CD4-positive, alpha-beta T cell (primary cell): Measurements from ENCODE around the gene ENAH. TPM values are rescaled to one million over a fixed set of nuclear protein-coding genes. Genes with fewer than 3 reads are reported as not detected.
"Not testable (repeated sequence)": the region's sequence is repeated elsewhere in the genome, so short reads cannot be mapped to it uniquely, and the experiment has no call there.

Experiments used
- ATAC-seq: fragments of 200-7000 bp; cut with Tn5 transposase; one replicate; pipeline ENCODE4 v1.10.0; 2022; ENCODE audit warnings: mild to moderate bottlenecking; ENCODE audit not compliant: poor library complexity
- CTCF ChIA-PET: fragments of 350-600 bp; sonication (Branson Sonifier 250); formaldehyde crosslinking; loops from one replicate; lab custom pipeline; 2021; ENCODE audit warnings: antibody characterized with exemption, inconsistent platforms; lab: Charles Lee
- POLR2A ChIA-PET: fragments of 350-600 bp; sonication (Branson Sonifier 250); formaldehyde crosslinking; loops from one replicate; lab custom pipeline; 2021; ENCODE audit warnings: antibody characterized with exemption, inconsistent platforms; lab: Charles Lee
- DNase-seq, 14 experiments: peaks; one replicate each; pipeline ENCODE4 v3.0.0-alpha.2; 2013 to 2020; ENCODE audit warnings: mixed read lengths in 2 of 14
- H3K27ac ChIP-seq, 2 donors: one replicate each; pipeline versions ENCODE4 v1.5.1 to v1.7.0; 2013; ENCODE audit warnings: low read length in 2 of 2, low read depth in 1 of 2, mild to moderate bottlenecking in 1 of 2
- H3K27me3 ChIP-seq, 2 experiments: 1 replicate in 1 of 2; 2 replicates in 1 of 2; pipeline versions ENCODE4 v1.6.1 to v1.7.0; 2013; ENCODE audit warnings: low read length in 2 of 2, control low read depth in 1 of 2, mild to moderate bottlenecking in 1 of 2, moderate library complexity in 1 of 2; ENCODE audit not compliant: insufficient read depth in 2 of 2, control insufficient read depth in 1 of 2
- H3K36me3 ChIP-seq: one replicate; pipeline ENCODE4 v1.6.1; 2013; ENCODE audit warnings: low read length, control low read depth; ENCODE audit not compliant: insufficient read depth
- H3K4me1 ChIP-seq: one replicate; pipeline ENCODE4 v1.6.1; 2013; ENCODE audit warnings: low read length, control low read depth; ENCODE audit not compliant: insufficient read depth
- H3K4me3 ChIP-seq: one replicate; pipeline ENCODE4 v1.5.1; 2013; ENCODE audit warnings: mild to moderate bottlenecking, low read length, moderate library complexity
- H3K9me3 ChIP-seq, 2 experiments: 1 replicate in 1 of 2; 2 replicates in 1 of 2; pipeline versions ENCODE4 v1.6.1 to v1.7.0; 2013; ENCODE audit warnings: low read length in 2 of 2, mild to moderate bottlenecking in 2 of 2, control low read depth in 1 of 2, moderate library complexity in 1 of 2; ENCODE audit not compliant: control insufficient read depth in 1 of 2, insufficient read depth in 1 of 2
- H3K27ac Mint-ChIP-seq: one replicate; pipeline ENCODE4 v1.8.0; 2020; ENCODE audit warnings: mixed read lengths
- H3K27me3 Mint-ChIP-seq: one replicate; pipeline ENCODE4 v1.8.0; 2021; ENCODE audit warnings: mixed read lengths
- H3K36me3 Mint-ChIP-seq: one replicate; pipeline ENCODE4 v1.8.0; 2021; ENCODE audit warnings: low read depth, mixed read lengths
- H3K4me1 Mint-ChIP-seq: one replicate; pipeline ENCODE4 v1.8.0; 2021; ENCODE audit warnings: low read depth, mixed read lengths
- H3K4me3 Mint-ChIP-seq: one replicate; pipeline ENCODE4 v1.8.0; 2020; ENCODE audit warnings: mild to moderate bottlenecking, mixed read lengths
- H3K9me3 Mint-ChIP-seq: one replicate; pipeline ENCODE4 v1.8.0; 2020; ENCODE audit warnings: mixed read lengths
- intact Hi-C, 2 experiments: fragments of 100-400 bp; cut with DNase I in 1 of 2; cut with micrococcal nuclease in 1 of 2; formaldehyde crosslinking; loops; one replicate each; pipeline versions ENCODE4 v1.15.1 to v1.9.0; 2023 to 2025; cut with DNase I, micrococcal nuclease
- total RNA-seq, 174 experiments: library from RNA in 2 of 174; stranded (reverse) in 2 of 174; gene quantifications; one replicate each; pipeline ENCODE4 v1.2.3 and lab custom pipeline; 2021 to 2026
- TF ChIP-seq, protein P1 (sequence below): fragments of 200-600 bp; IDR thresholded peaks from one replicate; pipeline ENCODE4 v1.8.0; 2022; ENCODE audit warnings: antibody characterized with exemption, mild to moderate bottlenecking

Gene ENAH
- total RNA-seq, 2 experiments from 2014 or later: not detected

DNA sequence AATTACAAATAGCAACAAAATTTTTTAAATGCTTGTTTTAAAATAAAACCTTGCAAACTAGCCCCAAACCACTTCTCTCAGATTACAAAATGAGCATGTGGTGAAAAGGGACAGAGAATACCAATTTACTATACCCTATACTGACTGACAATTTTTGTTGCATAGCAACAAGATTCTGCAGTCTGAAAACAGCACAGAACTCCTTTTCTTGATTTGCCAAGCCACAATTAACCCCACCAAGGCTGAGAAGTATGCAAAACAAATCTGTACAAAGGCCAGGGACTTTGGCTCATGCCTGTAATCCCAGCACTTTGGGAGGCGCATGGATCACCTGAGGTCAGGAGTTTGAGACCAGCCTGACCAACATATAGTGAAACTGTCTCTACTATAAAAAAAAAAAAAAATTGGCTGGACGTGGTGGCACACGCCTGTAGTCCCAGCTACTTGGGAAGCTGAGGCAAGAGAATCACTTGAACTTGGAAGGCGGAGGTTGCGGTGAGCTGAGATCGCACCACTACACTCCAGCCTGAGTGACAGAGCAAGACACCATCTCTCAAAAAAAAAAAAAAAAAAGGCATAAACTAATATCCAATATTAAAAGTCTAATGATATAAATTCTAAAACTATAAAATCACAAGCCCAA lies 21.8 kb downstream of the ENAH start:
- CTCF ChIA-PET: no interaction called here
- H3K27ac Mint-ChIP-seq: no peak overlapping the region

DNA sequence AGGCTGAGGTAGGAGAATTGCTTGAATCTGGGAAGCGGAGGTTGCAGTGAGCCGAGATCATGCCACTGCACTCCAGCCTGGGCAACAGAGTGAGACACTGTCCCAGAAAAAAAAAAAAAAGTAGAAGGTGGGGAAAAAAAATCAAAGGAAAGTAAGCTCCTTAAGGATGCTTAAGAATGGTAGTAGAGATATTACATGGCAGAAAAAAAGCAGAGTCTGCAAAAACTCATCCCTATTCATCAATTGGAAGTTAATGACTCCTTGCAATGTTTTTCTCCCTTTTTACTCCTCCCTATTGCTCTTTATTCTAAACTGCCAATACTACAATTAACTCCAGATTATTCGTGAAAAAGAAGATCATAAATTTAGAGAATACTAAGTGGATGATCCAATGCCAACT lies 23.4 kb downstream of the ENAH start:
- Histone ChIP-seq H3K9me3 (no peaks in the 10 kb centered on the region), H3K4me3 (no peak overlapping the region), H3K27ac (no peak overlapping the region), H3K4me1 (no peaks in the 10 kb centered on the region), H3K27me3 (no peaks in the 10 kb centered on the region), H3K36me3 (no peaks in the 10 kb centered on the region)
- TF ChIP-seq, protein P1, sequence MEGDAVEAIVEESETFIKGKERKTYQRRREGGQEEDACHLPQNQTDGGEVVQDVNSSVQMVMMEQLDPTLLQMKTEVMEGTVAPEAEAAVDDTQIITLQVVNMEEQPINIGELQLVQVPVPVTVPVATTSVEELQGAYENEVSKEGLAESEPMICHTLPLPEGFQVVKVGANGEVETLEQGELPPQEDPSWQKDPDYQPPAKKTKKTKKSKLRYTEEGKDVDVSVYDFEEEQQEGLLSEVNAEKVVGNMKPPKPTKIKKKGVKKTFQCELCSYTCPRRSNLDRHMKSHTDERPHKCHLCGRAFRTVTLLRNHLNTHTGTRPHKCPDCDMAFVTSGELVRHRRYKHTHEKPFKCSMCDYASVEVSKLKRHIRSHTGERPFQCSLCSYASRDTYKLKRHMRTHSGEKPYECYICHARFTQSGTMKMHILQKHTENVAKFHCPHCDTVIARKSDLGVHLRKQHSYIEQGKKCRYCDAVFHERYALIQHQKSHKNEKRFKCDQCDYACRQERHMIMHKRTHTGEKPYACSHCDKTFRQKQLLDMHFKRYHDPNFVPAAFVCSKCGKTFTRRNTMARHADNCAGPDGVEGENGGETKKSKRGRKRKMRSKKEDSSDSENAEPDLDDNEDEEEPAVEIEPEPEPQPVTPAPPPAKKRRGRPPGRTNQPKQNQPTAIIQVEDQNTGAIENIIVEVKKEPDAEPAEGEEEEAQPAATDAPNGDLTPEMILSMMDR: no peak
- Mint-ChIP-seq H3K4me1 (no peaks in the 10 kb centered on the region), H3K27me3 (peaks cover 29% of the 10 kb centered on the region), H3K27ac (no peak overlapping the region), H3K9me3 (no peaks in the 10 kb centered on the region), H3K4me3 (no peak overlapping the region), H3K36me3 (no peaks in the 10 kb centered on the region)
- ChIA-PET POLR2A (no interaction called here), CTCF (no interaction called here)
- ATAC-seq (no peak), DNase-seq (no peak)
- intact Hi-C loops: no loop called here

More for the DNA sequence above, 21.8 kb downstream of the ENAH start:
- intact Hi-C loops: no loop called here
- Histone ChIP-seq H3K27me3 (no peaks in the 10 kb centered on the region), H3K4me1 (no peaks in the 10 kb centered on the region), H3K27ac (no peak overlapping the region), H3K4me3 (no peak overlapping the region), H3K36me3 (no peaks in the 10 kb centered on the region), H3K9me3 (no peaks in the 10 kb centered on the region)
- Mint-ChIP-seq H3K4me1 (no peaks in the 10 kb centered on the region), H3K27me3 (peaks cover 21% of the 10 kb centered on the region), H3K36me3 (no peaks in the 10 kb centered on the region), H3K9me3 (no peaks in the 10 kb centered on the region), H3K4me3 (no peak overlapping the region)
- TF ChIP-seq, protein P1: no peak
- ATAC-seq (no peak), DNase-seq (no peak)
- POLR2A ChIA-PET: no interaction called here

DNA sequence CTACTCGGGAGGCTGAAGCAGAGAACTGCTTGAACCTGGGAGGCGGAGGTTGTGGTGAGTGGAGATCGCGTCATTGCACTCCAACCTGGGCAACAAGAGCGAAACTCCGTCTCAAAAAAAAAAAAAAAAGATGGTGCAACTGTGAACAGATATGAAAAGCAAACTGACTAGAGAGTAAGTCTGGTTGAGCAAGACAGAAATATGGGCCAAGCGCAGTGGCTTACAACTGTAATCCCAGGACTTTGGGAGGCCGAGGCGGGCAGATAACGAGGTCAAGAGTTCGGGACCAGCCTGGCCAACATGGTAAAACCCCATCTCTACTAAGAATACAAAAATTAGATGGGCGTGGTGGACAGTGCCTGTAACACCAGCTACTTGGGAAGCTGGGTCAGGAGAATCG lies 24.1 kb downstream of the ENAH start:
- H3K9me3 ChIP-seq, ATAC-seq, H3K4me3 ChIP-seq, H3K4me3 Mint-ChIP-seq, H3K36me3 ChIP-seq, H3K4me1 Mint-ChIP-seq, H3K9me3 Mint-ChIP-seq, CTCF ChIA-PET, POLR2A ChIA-PET, H3K27ac Mint-ChIP-seq, H3K27ac ChIP-seq, H3K27me3 ChIP-seq, DNase-seq, intact Hi-C loops, H3K4me1 ChIP-seq, H3K36me3 Mint-ChIP-seq: not testable (repeated sequence)
- H3K27me3 Mint-ChIP-seq: peaks cover 29% of the 10 kb centered on the region
